Activated CD4-positive, alpha-beta T cell treated with anti-CD3 and anti-CD28 coated beads, Interleukin-10, Interleukin-2, amounts not matched to agents 100 ng/mL and 50 ng/mL, durations not matched to agents 16 hours and 8 hours (primary cell): ENCODE data around the gene GABBR2.
A peak's percentile ranks its signal among the peaks of the same experiment; 100 is the strongest.
"Not testable (repeated sequence)": the region's sequence is repeated elsewhere in the genome, so short reads cannot be mapped to it uniquely, and the experiment has no call there.

ENCODE experiments used
- DNase-seq: peaks from one replicate; pipeline ENCODE4 v3.0.0-alpha.2; 2020

Gene GABBR2

DNA sequence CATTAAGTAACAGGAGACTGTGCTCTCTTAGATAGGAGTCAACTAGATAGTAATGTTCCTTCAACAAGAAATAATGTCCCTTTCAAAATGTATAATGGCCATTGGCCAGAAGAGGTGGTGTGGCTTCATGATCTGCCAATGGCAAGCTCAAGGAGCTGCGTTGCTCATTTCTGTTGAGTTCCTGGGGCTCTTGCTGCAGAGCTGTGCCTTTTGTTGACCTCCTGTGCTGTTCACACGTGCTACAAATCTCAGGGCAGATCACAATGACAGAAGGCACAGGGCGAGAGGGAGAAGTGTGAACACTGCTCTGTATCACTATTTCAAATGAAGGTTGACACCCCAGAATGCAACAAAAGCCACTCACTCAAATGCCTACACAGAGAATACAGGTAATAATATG, 437.3 kb downstream of the GABBR2 start:
- DNase-seq = no peak

DNA sequence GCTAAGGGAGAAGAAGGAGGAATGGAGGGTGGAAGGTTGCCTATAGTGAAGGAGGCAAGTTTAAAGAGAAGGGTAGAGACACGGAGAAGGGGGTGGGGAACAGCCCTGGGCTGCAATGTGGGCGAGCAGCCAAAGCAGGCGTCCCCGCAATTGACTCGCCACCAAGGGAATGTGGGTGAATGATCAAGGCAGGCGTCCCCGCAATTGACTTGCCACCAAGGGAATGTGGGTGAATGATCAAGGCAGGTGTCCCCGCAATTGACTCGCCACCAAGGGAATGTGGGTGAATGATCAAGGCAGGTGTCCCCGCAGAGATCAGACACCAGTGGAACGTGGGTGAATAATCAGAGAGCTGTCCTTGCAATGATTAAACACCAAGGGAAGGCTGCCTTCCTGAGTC, 438.5 kb downstream of the GABBR2 start:
- not testable (repeated sequence) for DNase-seq

DNA sequence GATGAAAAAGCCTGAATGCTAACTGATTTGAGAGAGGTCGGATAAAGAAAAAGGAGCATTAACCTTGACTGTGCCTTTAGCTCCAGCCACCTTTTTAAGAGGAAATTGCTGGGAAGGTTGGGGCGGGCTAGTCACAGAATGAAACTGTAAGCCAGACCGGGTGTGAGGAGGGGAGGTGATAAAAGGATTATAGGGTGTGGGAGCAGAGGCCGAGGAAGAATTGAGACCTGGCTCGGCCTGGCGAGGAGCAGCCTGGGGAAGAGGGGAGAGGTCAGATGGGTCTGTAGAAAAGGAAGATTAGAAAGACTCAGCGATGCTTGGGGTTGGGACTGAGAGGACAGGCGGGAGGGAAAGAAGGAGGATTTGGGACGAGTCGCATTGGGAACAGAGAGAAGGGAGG, 439.1 kb downstream of the GABBR2 start:
- DNase-seq = not testable (repeated sequence)

DNA sequence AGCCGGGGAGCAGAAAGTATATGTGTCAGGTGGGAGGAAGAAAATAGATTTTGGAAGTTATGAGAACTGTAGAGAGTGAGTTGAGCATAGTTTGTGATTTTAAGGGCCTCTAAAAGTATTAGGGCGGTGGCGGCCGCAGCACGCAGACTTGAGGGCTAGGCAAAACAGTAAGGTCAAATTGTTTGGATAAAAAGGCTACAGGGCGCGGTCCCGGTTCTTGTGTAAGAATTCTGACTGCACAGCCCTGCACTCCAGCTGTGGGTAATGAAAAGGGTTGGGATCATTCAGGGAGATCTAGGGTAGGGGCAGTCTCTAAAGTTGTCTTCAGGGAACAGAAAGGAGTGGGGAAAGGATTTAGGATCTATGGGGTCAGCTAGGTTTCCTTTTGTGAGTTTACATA, 441.2 kb downstream of the GABBR2 start:
- not testable (repeated sequence) for DNase-seq

DNA sequence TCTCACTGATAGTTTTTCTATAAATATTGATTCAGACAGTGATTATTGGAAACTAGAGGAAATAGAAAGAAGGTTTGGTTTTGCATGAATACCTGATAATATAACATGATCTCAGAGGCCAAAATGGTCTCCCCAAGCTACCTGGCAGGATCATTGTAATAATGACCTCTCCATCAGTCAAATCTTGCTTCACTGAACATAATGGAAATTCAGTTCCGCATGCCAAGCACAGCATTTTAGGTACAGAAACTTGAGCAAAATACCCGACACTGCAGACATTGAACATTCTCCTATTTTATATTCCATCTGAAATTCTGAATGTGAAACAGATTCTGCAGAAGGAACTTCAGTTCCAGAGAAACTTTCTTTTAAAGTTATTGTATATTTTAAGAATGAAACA, 444.2 kb downstream of the GABBR2 start:
- DNase-seq = no peak

DNA sequence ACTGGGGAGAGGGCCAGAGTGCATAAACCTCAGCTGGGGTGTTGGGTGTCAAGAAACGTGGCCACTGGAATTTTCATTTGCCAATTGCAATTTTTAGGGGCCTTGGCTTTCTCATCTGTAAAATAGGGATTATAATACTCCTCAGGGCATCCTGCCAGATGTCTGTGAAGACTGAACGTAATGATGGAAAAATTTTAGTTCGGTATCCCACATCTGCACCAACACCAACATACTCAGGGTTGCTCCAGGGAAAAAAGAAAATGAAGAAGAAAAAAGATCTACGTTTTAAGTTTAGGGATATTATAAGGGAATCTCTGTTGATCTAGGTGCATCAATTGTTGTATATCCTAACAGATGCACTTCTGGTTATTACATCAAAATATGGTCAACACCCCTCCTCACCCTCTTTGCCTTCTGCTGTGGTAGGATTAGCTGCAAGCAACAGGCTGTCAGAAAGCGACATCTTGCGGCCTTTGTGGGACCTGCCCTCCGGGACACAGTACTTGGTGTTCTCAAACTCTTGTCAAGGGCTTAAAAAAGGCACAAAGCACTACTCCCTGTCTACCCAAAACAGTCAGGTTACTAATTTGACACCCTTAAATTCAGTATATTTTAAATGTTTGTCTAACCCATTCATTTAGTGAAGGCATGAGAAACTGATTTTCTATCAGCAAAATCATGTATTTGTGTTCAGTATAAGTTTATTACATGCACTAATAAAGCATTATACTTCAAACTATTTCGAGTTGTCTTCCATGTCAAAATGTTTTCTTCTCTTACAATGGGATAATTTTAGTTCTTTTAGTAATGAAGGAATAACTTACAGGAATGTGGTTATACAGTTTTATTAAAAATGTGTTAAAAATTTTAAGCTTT, 445.0 kb downstream of the GABBR2 start:
- DNase-seq = peak; percentile 85

DNA sequence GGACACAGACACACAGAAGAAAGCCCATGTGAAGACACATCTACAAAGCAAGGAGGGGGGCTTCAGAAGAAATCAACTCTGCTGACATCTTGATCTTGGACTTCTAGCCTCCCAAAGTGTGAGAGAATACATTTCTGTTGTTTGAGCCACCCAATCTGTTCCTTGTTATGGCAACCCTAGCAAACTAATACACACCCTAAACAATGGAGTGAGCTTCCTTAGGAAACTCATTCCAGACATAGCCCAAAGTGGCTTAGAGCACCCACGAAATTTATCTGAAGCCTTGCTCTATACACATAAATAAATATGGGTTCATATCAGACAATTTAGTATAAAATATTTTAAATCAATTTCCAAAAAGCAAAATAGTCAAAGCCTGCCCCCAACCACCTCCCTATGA, 445.7 kb downstream of the GABBR2 start:
- DNase-seq = no peak

DNA sequence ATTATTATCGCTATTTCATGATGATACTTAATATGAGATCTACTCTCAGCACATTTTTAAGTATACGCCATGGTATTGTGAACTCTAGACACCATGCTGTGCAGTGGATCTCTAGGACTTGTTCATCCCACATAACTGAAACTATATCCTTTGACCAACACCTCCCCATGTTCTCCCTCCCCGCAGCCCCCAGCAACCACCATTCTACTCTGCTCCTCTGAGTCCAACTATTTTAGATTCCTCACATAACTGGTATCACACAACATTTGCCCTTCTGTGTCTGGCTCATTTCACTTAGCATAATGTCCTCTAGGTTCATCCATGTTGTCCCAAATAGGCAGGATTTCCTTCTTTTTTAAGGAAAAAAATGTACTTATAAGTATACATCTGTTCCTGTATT, 446.7 kb downstream of the GABBR2 start:
- DNase-seq = no peak

DNA sequence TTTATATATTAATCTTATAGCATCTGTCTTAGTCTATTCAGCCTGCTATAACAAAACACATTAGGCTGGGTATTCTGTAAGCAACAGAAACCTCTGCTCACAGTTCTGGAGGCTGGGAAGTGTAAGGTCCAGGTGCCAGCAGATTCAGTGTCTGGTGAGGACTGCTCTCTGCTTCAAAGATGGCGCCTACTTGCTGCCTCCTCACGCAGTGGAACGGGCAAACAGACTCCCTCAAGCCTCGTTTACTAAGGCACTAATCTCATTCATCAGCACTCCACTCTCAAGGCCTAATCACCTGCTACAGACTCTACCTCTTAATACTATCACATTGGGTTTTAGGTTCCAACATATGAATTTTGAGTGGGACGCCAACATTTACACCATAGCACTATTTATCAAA, 448.1 kb downstream of the GABBR2 start:
- DNase-seq = no peak

DNA sequence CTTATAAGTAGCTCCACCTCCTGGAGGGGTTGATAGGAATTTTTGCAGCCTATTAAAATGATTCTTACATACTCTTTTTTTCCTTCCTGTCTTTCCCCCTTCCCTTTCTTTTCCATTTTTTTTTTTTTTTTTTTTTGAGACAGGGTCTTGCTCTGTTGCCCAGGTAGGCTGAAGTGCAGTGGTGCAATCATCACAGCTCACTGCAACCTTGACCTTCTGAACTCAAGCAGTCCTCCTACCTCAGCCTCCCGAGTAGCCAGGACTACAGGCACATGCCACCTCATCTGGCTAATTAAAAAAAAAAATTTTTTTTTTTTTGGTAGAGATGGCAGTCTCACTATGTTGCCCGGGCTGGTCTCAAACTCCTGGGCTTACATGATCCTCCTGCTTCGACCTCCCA, 448.9 kb downstream of the GABBR2 start:
- no peak for DNase-seq

DNA sequence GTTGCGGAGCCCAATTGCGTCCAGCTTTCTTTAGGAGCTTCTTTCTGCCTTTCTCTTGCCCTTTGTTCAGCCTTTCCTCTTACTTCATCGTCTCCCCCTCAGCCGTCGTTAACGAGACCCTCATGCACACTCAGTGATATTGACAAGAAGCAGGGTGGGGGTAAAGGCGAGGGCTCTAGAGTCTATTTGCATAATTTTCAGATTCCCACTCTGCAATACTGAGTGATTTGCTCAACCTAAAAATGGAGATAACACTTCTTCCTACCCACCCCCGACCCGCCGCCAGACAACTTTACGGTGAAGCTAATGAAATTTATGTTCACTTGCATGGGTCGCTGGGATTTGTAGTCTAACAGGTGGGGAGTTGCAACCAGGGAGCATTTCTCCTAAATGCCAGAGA, 452.0 kb downstream of the GABBR2 start:
- DNase-seq = peak; percentile 40

DNA sequence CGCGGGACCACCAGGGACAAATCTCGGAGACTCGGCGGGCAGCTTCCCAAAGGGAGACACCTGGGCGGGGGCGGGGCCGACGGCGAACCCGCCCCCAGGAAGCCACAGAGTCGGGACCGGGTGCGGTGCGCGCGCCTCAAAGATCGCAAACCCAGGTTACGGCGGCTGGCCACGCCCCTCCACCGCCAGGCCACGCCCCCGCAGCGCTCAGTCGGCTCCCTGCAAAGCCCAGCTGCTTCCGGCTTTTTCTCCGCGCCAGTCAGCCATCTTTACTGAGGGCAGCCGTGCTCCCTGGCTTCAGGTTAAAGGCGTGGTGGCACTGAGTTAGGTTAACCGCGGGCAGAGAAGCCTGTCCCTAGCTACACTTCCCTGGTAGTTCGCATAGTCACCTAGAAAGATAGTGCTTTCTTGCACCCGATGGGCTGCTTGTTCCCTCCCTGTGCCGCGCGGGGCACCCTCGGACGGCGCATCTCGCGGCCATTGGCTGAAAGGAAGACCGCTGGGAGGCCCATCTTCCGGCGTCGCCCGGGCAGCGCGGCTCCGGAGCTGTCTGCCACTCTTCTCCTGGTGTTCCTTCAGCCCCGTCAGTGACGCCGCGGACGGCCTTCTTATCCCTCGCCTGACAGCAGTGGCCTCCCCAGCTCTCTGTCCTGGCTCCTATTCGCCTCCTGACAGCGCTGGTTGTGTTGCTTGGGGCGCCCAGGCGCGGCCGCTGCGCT, 453.0 kb downstream of the GABBR2 start, which contains the start of gene TBC1D2:
TSS of gene TBC1D2 (minus strand) at position 72 of the 719 bp plus-strand sequence. CDS start 108 bp downstream, outside the sequence.
- DNase-seq = peak; percentile 97

DNA sequence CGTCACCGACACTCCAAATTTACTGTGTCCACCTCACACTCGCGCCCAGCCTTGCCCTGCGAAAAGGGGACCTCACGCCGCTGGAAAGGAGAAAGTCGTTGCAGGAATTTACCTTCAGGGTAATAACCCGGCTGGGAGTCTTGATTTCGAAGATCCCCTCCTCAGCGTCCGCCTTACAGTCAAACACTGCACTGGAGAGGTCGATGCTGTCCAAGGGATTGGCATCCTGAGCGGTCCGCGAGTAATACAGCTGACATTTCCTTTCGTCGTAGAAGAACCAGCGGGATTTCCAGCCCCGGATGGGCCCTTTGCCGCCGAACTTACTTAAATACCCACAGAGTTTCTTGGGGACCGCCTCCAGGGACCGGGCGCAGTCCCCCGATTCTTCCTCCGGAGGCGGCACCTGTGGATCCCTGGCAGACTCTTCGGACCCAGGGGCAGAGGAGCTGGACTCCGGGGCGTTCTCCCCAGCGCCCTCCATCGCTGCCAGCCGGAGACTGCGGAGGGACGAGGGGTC, 453.6 kb downstream of the GABBR2 start:
- DNase-seq = peak; percentile 15

DNA sequence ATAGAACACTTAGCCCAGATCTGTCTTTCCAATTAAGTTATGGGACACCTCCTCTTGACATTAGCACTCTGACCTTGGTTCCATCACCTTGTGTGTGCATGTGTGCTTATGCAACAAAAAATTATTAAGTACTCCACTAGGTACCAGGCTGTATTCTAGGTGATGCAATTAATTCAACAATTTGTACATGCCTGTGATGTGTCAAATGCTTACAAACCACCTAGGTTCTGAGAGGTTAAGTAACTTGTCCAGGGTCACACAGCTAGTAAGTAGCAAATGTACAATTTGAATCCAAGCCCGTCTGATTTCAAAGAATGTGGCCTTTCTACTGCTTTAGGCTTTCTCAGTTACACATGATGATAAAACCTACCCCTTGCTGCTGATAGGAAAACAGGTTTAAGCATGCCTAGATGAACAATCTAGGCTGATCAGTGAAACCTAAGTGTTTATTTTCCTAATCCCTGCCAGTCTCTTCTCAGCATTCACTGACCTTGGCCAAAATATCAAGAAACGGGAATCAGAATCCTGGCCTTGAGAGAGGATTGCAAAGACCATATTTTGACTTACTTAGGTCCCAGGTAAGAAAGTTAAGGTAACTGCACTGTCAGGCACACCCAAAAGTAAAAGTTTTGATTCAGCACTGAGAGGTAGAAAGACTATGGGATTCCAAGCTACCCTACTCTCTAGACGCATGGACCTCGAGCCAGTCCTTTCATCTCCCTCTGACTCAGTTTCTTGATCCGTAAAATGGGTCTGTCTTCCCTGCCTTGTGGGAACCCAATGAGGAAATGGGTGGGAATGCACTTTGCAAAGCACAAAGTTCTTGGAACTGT, 454.3 kb downstream of the GABBR2 start:
- DNase-seq = no peak

DNA sequence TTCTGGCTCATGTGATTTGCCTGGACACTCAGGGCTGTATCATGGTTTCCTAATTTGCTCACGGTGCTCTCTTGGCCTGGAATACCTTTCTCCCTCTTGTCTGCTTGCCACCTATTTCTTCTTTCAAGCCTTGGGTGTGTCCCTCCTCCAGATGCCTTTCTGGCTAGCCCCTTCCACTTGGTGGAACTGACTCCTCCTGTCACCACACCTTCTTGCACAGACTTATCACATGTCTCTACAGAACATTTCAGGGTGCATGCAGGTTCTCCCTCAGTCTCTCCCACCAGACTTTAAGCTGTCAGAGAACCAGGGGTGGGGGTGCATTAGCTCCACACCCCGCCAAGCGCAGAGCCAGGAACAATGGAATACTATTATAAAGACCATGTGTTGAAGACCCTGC, 455.2 kb downstream of the GABBR2 start:
- DNase-seq = no peak

DNA sequence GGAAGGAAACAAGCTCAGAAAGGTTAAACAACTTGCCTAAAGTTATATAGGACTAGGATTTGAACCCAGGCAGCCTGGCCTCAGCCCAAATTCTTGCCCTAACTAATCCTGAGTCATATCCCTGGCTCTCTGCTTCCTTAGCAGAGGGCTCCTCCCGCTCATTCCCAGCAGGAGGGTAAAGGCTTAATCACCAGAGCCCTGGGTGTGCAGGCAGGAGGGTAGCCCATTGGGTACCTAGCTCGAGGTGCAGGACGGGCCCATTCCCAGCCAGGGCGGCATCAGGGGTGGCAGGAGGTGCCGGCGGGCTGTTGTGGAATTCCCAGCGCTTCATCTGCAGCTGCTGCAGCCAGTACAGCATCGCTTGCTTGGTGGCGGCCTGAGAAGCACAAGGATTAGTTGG, 457.2 kb downstream of the GABBR2 start:
- DNase-seq = no peak

DNA sequence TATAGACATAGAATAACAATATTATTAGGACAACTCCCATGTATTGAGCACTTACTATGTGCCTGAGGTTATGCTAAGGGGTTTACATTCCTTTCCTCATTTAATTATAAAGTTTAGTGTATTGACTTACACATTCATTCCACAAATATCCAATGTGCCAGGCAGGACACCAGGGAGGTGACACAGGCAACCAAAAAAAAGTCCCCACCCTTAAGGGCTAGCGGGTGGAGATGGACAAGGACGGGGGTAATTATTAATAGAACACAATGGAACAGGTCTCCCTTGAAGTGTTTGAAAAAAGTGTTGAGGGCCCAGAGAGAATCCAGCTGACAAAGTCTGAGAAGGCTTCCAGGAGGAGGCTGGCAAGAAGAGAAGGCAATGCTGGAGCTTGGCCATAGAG, 459.0 kb downstream of the GABBR2 start:
- no peak for DNase-seq

DNA sequence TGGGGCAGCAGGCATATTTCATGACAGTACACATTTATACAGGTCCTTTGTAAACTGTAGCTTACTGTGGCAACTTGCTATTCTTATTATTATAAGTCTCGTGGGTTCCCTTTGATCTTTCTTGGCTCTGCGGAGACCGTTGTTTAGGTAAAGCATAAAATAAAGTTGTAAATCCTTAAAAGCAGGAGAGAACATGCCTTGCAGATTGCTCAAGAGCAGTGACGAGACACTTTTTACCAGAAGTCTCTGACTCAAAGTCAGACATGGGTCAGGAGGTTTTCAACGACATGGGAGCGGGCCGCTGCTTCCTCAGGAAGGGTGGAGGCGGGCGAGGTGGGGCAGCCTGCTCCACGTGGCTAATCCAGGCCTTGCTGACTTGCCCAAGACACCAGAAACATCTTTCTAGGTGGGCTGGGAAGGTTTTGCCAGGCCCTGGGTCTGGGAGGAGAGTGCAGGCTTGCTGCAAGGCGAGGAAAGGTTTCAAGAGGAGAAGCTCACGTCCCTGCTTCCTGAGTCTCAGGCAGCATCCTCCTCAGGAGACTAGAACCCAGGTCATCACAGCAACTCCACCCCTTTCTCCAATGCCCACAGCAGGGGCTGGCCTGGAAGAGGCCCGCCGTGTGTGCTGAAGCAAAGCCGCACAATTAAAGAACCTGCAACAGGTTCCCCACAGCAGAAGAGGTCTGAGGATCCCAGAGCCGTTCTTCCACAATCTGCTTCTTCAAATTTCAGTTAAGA, 459.8 kb downstream of the GABBR2 start:
- peak; percentile 61 for DNase-seq

DNA sequence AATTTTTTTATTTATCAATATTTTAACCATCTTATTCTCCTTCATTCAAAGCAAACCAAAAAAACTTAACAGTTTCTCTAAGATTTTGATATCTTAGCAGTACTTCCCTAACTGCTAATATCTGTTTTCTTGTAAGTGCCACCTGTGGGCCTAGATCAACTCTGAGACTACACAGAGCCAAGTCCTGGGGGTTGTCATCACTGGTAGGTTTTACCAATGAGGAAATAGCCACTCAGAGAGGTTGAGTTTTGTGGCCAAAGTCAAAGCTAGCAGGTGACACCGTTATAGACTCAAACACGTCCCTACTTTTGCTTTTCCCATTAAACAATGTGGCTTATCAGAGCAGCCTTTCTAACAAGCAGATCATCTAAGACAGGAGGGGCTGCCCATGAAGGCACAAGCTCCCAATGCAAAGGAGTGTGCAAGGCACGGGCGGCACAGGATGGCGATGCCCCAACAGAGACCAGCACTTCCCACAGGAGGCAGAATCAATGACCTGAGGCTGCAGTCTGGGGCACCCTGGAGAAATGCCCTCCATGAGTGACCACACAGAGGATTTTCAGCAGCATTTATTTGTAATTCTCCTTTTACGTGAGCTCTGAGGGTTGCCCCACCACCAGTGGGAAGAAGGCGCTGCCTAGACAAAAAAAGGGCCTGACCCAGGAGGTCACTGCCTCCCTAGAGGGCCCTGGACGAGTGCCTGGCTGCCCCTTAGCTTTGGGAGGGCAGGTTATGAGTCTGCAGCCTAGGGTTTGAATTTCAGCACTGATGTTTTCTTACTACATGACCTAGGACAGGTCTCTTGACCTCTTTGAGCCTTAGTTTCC, 460.7 kb downstream of the GABBR2 start:
- DNase-seq = no peak

DNA sequence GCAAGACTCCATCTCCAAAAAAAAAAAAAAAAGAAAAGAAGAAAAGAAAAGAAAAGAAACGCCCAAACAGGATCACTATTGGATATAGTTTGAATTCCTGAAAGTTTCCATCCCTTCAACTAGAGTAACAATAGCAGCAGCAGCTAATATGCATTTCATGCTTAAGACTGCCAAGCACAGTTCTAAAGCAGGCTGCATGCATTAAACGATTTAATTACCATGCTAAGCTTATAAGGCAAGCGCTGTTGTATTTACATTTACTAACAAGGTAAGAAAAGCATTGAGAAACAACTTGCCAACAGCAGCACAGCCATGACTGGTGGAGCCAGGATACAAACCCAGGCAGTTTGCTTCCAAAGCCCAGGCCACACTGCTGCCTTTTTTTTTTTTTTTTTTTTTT, 466.3 kb downstream of the GABBR2 start:
- DNase-seq = no peak
